Amniotic stem cell (primary cell): ENCODE data around the gene HOXA6.

ENCODE experiments used
- DNase-seq: peaks from one replicate; lab custom pipeline; 2025; lab: John Stamatoyannopoulos, UW

The HOXA6 gene

GRCh38 chr7:27137640-27138315, 9.8 kb downstream of the HOXA6 start:
- no peak for DNase-seq

DNA sequence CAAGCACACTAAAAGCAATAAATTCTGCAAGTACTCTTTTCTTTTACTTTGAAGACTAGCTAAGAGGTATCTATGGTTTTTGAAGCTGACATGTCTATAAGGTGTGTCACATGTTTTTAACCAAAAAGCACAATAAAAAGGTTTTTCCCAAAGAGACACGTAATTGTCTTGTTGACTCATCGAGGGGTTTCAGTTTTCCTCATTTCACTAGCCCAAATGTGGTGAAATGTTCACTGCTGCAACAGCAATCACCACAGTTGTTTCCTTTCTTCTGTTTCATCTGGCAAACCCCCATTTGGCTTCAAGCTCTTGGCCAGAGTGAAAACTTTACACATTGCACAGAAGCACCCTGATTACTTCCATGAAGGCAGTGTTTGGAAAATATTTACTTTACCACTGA, 13.2 kb downstream of the HOXA6 start:
- DNase-seq: no peak

DNA sequence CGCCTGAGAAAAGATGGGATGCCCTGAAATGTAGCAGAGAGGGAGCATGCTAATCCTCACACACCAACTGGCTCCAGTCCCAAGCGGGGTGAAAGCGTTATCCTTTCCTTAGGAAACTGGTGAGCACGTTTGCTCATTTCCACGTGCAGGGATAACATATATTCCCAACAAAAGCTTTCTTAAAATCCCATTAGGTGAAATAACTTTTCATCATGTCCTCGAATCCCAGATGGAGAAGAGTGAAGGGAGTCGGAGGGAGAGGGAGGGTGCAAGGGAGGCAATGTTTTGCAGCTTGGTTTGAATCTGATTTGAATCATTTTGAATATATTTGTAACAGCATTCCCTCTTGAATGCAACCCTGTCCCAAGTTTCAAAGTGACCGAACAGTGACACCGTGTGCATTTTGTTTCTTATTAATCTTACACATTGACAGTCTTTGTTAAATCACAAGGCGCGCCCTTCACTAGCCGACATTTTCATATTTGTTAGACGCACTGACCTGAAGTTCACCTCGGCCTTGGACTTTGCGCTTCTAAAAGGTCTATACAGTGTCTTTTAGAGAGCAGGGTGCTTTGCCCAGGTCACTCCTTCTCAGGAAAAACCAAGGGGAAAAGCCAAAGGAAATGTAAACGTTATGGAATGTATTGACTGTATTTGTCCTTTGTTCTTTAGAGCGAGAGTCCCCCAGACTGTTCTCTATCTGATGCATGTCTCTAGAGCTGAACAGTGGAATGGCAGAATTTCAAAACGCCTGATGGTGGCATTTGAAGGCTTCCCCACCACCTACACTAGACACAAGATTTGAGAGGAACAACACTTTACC, 14.0 kb downstream of the HOXA6 start:
- DNase-seq: no peak

DNA sequence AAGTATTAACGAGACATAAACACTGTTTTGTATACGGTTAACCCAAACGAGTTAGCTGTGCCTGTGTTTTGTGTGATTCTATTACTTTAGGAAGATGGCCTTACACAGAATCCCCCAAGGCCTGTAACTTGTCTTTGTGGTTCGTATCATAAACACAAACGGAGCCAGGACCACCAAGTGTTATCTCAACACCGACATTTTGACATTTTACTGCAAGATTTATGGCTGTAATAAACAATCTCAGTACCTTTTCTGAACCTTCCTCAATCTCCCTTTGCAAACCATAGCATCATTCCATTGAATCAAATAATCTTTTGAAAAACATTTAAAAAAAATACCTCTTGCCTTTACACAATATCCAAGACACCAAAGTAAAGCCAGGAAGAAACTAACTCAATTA, 14.6 kb downstream of the HOXA6 start:
- DNase-seq: no peak

- no peak for DNase-seq
These were observed 15.4 kb downstream of the HOXA6 start for GRCh38 chr7:27132214-27132613.

DNA sequence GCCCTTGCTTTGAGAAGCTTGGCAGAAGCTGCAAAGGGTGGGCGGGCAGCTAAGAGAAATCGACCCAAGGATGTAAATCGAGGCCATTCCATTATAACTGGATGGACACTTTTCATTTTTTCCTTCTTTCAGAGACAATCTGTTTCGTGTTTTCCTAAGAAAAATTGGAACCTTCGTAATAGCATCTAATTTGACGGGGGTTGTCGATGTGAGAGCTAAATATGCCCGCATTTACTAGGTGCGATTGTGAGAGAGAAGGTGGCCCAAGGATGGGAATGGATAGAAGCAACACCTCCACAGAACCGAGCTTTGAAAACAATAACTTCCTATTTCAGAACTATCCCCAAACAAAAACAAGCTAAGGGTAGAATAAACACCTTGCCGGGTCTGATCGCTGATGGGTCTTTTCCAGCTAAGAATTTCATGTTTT, 16.2 kb downstream of the HOXA6 start:
- no peak for DNase-seq

- DNase-seq: no peak
These were observed 16.8 kb downstream of the HOXA6 start, which contains the start of gene HOXA4 for GRCh38 chr7:27130540-27131389. Gene HOXA4 (minus strand): TSS chr7:27130757. CDS start chr7:27130733, 24 bp downstream.

DNA sequence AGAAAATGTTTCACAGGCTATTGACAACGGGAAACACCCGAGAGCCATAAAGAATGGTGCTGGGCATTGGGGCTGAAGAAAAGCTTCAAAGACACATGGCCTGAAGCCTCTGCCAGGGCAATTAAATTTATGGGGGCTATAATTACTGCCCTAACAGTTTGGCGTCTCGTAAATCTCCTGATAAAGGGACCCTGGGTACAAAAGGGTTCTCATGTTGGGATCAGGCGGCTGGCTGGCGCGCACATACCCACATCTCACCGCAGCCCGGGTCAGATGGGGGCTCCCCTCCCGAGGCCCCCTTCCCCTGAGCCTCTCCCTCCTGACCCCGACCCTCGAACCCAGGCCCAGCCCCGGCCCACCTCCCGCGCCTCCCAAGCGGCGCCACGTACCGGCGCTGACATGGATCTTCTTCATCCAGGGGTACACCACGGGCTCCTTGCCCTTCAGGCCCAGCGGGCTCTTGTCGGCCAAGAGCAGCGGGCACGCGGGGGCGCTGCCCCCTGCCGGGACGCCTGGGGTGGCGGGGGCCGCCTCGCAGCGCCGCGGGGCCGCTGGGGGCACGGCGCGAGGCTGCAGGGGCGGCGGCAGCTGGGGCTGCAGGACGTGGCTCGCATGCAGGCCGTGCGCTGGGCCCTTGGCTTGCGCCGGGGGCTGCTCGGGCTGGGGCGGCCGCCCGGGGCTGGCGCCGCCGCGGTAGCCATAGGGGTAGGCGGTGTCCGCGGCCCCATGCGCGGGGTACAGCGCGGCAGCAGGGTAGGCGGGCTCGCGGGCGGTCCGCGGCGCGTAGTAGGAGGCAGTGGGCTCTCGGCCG, 17.6 kb downstream of the HOXA6 start:
- no peak for DNase-seq

GRCh38 chr7:27128776-27129728, 18.5 kb downstream of the HOXA6 start:
- no peak for DNase-seq

GRCh38 chr7:27128034-27128433, 19.5 kb downstream of the HOXA6 start:
- no peak for DNase-seq

- no peak for DNase-seq
These were observed 20.8 kb downstream of the HOXA6 start for GRCh38 chr7:27126596-27127327.

DNA sequence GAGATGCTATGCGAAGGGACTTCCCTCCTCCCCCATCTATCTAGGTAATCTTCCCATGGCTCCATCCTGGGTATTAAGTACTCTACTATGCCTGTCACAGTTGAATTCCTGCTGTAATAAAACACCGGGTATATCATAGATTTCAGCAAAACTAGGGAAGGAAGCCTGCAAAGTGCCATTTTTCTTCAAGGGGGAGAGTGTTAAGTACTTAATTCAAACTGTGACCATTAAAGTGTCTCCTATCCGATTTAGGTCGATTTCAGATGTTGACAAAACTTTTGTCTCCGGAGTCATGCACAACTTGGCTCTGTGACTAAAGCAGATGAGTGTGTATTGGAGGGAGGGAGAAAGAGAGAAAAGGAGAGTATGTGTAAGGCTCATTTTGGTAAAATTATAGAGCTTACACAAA, 21.6 kb downstream of the HOXA6 start:
- DNase-seq: no peak

- no peak for DNase-seq
These were observed 22.5 kb downstream of the HOXA6 start for GRCh38 chr7:27124902-27125689.

DNA sequence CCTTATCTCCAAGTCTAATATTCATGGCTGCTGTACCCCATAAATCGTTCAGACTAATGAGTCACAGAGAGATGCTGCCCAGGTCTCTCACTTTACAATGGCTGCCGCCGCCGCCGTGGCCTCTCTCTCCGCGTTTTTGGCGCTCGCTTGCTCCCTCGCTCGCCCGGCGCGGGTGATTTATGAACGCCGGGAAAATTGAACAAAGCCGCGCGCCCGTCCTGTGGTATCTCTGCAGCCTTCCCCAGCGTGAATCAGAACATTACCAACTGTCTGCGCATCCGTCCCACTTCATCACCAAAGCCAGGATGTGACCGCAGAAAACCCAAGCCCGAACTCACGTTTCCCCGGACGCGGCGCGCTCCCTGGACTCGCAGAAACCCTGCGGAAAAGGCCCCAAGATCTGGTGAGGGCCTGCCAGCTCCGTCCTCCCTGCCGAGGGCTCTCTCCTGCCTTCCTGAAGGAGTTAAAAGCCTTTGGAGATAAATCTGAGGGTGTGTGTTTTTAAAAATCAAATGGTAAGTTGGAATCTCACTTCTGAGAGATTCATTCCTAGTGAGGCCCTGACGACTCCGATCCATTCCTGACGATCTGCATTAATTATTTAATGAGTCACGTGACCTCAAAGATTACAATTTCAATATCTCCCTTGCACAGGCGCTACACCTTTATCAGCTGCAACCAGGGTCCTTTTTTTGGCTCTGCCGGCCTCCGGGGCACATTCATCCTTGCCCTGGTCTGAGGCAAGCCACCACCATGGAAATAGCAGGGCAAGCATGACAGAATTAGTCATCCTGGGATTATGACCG, 23.3 kb downstream of the HOXA6 start:
- no peak for DNase-seq

DNA sequence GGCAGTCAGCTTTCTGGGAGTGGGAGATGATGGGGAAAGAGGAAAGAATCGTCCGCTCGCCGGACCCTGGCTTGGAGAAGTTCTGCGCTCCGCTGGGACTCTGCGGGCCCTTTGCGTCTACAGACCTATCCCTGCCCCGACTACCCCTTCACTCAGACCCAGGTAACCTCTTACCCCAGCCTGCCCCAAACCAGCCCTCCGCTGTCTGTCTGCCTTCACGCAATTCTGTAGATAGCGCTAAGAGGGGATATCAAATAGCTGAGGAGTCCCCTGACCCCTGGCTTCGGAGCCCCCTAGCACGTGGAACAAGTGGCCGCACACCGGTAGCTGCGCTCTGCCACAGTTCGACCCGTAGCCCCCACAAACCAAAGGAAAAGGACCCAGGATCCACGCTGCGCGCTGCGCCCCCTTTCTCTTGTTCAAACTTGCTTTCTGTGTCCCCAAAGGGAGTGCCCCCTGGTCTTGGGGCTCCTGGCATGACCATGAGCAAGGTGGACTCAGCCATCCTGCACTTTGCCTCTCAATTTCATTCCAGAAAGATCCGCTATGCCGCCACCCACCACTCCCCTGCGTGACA, 24.0 kb downstream of the HOXA6 start:
- DNase-seq: no peak

DNA sequence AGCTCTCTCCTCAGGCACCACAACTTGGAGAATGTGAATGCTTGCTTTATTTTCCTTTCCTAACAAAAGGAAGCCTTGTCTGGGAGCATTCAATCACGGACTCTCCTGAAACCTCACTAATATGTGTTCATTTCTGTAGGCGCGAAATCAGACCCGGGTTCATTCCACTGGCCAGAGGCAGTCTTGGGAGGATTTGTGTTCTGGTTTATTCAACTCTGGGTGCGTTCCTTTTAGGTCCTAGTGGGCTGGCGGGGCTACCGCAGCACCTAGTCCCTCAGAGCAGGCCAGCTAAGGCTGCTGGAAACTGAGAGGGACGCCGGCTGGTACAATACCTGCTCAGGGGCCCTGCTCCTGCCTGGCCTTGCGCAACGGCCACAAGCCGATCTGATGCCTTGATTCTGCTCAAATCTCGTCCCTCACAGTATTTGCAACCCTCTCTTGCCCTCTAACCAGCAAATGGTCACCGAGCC, 24.5 kb downstream of the HOXA6 start:
- DNase-seq: no peak

GRCh38 chr7:27122077-27122910, 25.3 kb downstream of the HOXA6 start:
- no peak for DNase-seq
